Stimulated activated CD8-positive, alpha-beta memory T cell treated with anti-CD3 and anti-CD28 coated beads, Interleukin-4, amount 100 ng/mL, for 48 hours (primary cell): Measurements from ENCODE around the gene CORO2B.

Experiments
- DNase-seq: peaks from one replicate; pipeline ENCODE4 v3.0.0-alpha.2; 2020

Gene CORO2B

GRCh38 chr15:68578980-68579935, at the start of gene CORO2B:
Gene CORO2B, plus strand, starts transcription at chr15:68578993. Its CDS starts 270 bp downstream, at chr15:68579263.
- DNase-seq: peak; percentile 36

GRCh38 chr15:68531387-68532179, 47.2 kb upstream of the CORO2B start:
- no peak for DNase-seq

- no peak for DNase-seq
These were observed 42.3 kb upstream of the CORO2B start for GRCh38 chr15:68536331-68537095.

- DNase-seq: no peak
These were observed 41.7 kb upstream of the CORO2B start for GRCh38 chr15:68537097-68537496.

GRCh38 chr15:68537506-68537905, 41.3 kb upstream of the CORO2B start:
- DNase-seq: no peak

- DNase-seq: no peak
These were observed 40.5 kb upstream of the CORO2B start for GRCh38 chr15:68538311-68538710.

- DNase-seq: no peak
These were observed 37.0 kb upstream of the CORO2B start for GRCh38 chr15:68541743-68542142.

GRCh38 chr15:68542348-68542747, 36.4 kb upstream of the CORO2B start:
- DNase-seq: no peak

- DNase-seq: no peak
These were observed 36.0 kb upstream of the CORO2B start for GRCh38 chr15:68542771-68543164.

GRCh38 chr15:68543165-68544008, 35.4 kb upstream of the CORO2B start:
- no peak for DNase-seq

GRCh38 chr15:68546318-68546717, 32.5 kb upstream of the CORO2B start:
- DNase-seq: no peak

- no peak for DNase-seq
These were observed 30.4 kb upstream of the CORO2B start for GRCh38 chr15:68548364-68548763.

GRCh38 chr15:68550004-68550403, 28.8 kb upstream of the CORO2B start:
- DNase-seq: no peak

- peak; percentile 91 for DNase-seq
These were observed 28.1 kb upstream of the CORO2B start for GRCh38 chr15:68550498-68551295.

- DNase-seq: no peak
These were observed 27.5 kb upstream of the CORO2B start for GRCh38 chr15:68551296-68551635.

GRCh38 chr15:68552344-68552743, 26.4 kb upstream of the CORO2B start:
- no peak for DNase-seq

- DNase-seq: no peak
These were observed 26.0 kb upstream of the CORO2B start for GRCh38 chr15:68552773-68553172.

GRCh38 chr15:68553314-68553993, 25.3 kb upstream of the CORO2B start:
- DNase-seq: no peak

- DNase-seq: peak; percentile 89
These were observed 24.6 kb upstream of the CORO2B start for GRCh38 chr15:68553994-68554720.
